C4-2B (cell line): ENCODE data around the gene AUTS2.

Experiments
- H3K27ac ChIP-seq: fragments of 450-650 bp; 2 replicates; pipeline ENCODE4 v1.5.1; 2017
- CTCF ChIP-seq: fragments of 450-650 bp; conservative IDR thresholded peaks from 2 replicates; pipeline ENCODE4 v1.5.1; 2017; ENCODE audit warnings: mild to moderate bottlenecking
- ZFX ChIP-seq: fragments of 450-650 bp; IDR thresholded peaks from 2 replicates; pipeline ENCODE4 v1.6.1; 2017

Gene AUTS2

GRCh38 chr7:70053989-70054388, 455.7 kb downstream of the AUTS2 start:
- no peak overlapping the region for H3K27ac ChIP-seq
- TF ChIP-seq CTCF, result no peak
- TF ChIP-seq ZFX, result no peak

- no peak for TF ChIP-seq CTCF
- no peak for TF ChIP-seq ZFX
- no peak overlapping the region for H3K27ac ChIP-seq
Measured at GRCh38 chr7:70056363-70056762, 458.1 kb downstream of the AUTS2 start.

GRCh38 chr7:70060298-70061068, 462.2 kb downstream of the AUTS2 start:
- H3K27ac ChIP-seq, result no peak overlapping the region
- TF ChIP-seq ZFX (no peak), CTCF (no peak)

GRCh38 chr7:70063371-70063770, 465.1 kb downstream of the AUTS2 start:
- no peak overlapping the region for H3K27ac ChIP-seq
- no peak for TF ChIP-seq CTCF

GRCh38 chr7:70063927-70064326, 465.7 kb downstream of the AUTS2 start:
- H3K27ac ChIP-seq, result no peak overlapping the region
- TF ChIP-seq ZFX (no peak), CTCF (no peak)

- TF ChIP-seq CTCF (no peak), ZFX (no peak)
- no peak overlapping the region for H3K27ac ChIP-seq
Measured at GRCh38 chr7:70066844-70067243, 468.6 kb downstream of the AUTS2 start.

- no peak overlapping the region for H3K27ac ChIP-seq
- TF ChIP-seq CTCF (no peak), ZFX (no peak)
Measured at GRCh38 chr7:70068531-70068930, 470.3 kb downstream of the AUTS2 start.
